Activated CD4-positive, alpha-beta T cell treated with anti-CD3 and anti-CD28 coated beads for 36 hours (primary cell): ENCODE results near the gene UBE2U. TPM values are rescaled to one million over a fixed set of nuclear protein-coding genes. Genes with fewer than 3 reads are reported as not detected.
"Not testable (repeated sequence)": the region's sequence is repeated elsewhere in the genome, so short reads cannot be mapped to it uniquely, and the experiment has no call there.

Experiments used
- ATAC-seq: fragments of 200-7000 bp; cut with Tn5 transposase; one replicate; pipeline ENCODE4 v1.10.0; 2021; ENCODE audit warnings: mild to moderate bottlenecking, moderate library complexity
- CTCF ChIA-PET: fragments of 350-600 bp; sonication (Branson Sonifier 250); formaldehyde crosslinking; loops from one replicate; lab custom pipeline; 2021; ENCODE audit warnings: antibody characterized with exemption; lab: Charles Lee
- POLR2A ChIA-PET: fragments of 350-600 bp; sonication (Branson Sonifier 250); formaldehyde crosslinking; loops from one replicate; lab custom pipeline; 2021; ENCODE audit warnings: antibody characterized with exemption, inconsistent platforms; lab: Charles Lee
- DNase-seq: peaks from one replicate; pipeline ENCODE4 v3.0.0-alpha.2; 2020
- H3K27ac Mint-ChIP-seq: one replicate; pipeline ENCODE4 v1.8.0; 2021; ENCODE audit warnings: mixed read lengths
- H3K27me3 Mint-ChIP-seq: one replicate; pipeline ENCODE4 v1.8.0; 2021; ENCODE audit warnings: mixed read lengths
- H3K36me3 Mint-ChIP-seq: one replicate; pipeline ENCODE4 v1.8.0; 2021; ENCODE audit warnings: low read depth, mixed read lengths
- H3K4me1 Mint-ChIP-seq: one replicate; pipeline ENCODE4 v1.8.0; 2021; ENCODE audit warnings: mixed read lengths
- H3K4me3 Mint-ChIP-seq: one replicate; pipeline ENCODE4 v1.8.0; 2021; ENCODE audit warnings: mild to moderate bottlenecking, moderate library complexity, mixed read lengths
- H3K9me3 Mint-ChIP-seq: one replicate; pipeline ENCODE4 v1.8.0; 2021; ENCODE audit warnings: low read depth, mixed read lengths
- intact Hi-C, 2 experiments: fragments of 100-400 bp; cut with DNase I in 1 of 2; cut with micrococcal nuclease in 1 of 2; formaldehyde crosslinking; loops; one replicate each; pipeline versions ENCODE4 v1.14.2 to v1.15.1; 2022 to 2024; cut with DNase I, micrococcal nuclease
- total RNA-seq, 2 experiments: library from RNA; stranded (reverse); gene quantifications; one replicate each; pipeline ENCODE4 v1.2.3, GENCODE V29; 2021

The UBE2U gene
- total RNA-seq, 2 experiments from 2014 or later = not detected

DNA sequence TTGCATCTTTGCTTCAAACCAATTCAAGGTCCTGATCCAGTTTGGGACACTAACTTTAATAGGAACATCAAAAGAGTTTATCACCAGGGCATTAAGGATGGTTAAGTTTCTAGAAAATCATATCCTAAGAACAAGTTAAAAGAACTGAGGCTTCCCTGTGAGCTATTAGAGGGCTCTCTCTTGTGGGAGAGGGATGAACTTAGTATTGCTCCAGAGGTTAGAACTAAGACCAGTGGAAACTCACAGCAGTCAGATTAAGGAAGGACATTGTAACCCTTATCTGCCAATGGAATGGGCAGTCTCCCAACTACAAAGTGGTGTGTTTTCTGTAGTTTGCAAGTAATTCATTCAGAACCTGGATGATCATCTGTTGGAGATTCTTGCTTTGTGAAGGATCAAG is 36.8 kb downstream of the UBE2U start:
- H3K4me1 Mint-ChIP-seq = peaks cover 14% of the 10 kb centered on the region
- no peak overlapping the region for H3K4me3 Mint-ChIP-seq
- peaks cover 3% of the 10 kb centered on the region for H3K27me3 Mint-ChIP-seq
- H3K9me3 Mint-ChIP-seq = no peaks in the 10 kb centered on the region
- ATAC-seq (no peak), DNase-seq (no peak)
- H3K27ac Mint-ChIP-seq = no peak overlapping the region
- no peaks in the 10 kb centered on the region for H3K36me3 Mint-ChIP-seq
- ChIA-PET POLR2A (no interaction called here), CTCF (no interaction called here)
- intact Hi-C loops = loop anchor here (5.0 to 10.0 kb wide), 5 partner anchors 305 to 1395 kb away; partner anchors contain the start of genes FOXD3 (in 1 of the 2) and ROR1 (in 1 of the 2)

DNA sequence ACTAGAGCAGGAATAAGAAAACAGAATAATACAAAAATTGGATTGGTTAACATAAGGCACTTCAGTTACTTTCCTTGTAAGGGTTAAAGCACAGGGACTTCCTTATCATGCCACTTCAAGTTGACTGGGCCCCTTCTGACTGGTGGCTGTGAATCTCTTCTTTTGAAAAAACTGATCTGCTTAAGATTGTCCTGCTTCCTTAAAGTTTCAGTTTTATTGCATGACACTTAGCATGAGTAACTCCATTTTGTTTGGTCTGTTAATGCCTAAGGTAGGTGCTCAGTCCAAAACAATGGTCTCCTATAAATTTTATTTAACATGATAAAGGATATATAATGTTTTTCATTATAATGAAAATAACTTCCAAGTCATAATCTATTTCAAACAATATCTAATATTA is 37.6 kb downstream of the UBE2U start:
- POLR2A ChIA-PET = no interaction called here

DNA sequence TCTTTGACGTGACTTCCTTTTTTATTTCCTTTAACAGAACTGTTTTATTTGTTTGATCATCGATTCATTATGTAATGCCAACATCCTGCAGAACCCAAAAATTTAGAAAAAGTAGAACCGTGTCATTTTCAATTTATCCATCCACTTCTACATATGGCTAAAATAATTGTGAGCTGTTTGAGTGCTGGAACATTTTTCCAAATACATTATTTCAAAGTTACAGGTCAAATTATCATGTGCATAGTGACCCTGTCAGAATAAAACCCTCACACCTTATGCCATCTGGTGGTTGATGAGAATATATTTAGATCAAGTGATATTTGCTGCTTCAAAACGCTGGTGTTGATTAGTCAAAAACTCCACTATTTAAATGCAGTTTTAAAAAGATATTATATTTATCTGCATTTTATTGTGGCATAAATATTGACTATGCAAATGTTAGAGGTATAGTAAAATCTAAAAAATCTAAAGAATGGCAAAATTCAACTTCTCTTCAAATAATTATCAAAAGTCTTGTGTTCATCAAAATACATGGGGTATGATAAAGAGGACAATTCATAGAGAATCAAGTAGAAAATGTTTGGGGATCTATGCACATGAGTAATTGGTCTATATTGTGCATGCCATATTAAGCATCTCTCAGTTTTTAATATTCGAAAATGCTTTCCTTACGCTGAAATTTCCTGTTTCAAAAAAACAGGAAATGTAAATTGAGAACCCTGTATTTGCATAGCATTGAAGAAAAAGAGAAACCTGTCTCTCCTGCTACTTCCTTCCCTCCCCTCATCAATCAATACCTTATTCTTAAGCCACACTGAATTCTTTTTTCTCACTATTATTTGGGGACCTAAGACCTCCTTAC is 39.7 kb downstream of the UBE2U start:
- H3K4me3 Mint-ChIP-seq = peak overlapping the region; percentile 1
- no peaks in the 10 kb centered on the region for H3K9me3 Mint-ChIP-seq
- peak; percentile 30 for ATAC-seq
- peaks cover 12% of the 10 kb centered on the region for H3K27me3 Mint-ChIP-seq
- POLR2A ChIA-PET = no interaction called here
- no peak for DNase-seq
- H3K27ac Mint-ChIP-seq = peak overlapping the region; percentile 45
- CTCF ChIA-PET = interaction anchor here (0.6 to 4.0 kb wide), 13 partner anchors 10 to 963 kb away, joined by 3 to 37 read pairs (median 3); no protein-coding TSS in a partner anchor
- intact Hi-C loops = loop anchor here (1.0 to 10.0 kb wide), 8 partner anchors 106 to 1398 kb away; partner anchors contain the start of genes FOXD3 (in 1 of the 2) and ROR1 (in 1 of the 2)
- no peaks in the 10 kb centered on the region for H3K36me3 Mint-ChIP-seq
- peaks cover 19% of the 10 kb centered on the region for H3K4me1 Mint-ChIP-seq

More for the DNA sequence above, 37.6 kb downstream of the UBE2U start:
- H3K27ac Mint-ChIP-seq = no peak overlapping the region
- H3K27me3 Mint-ChIP-seq = peaks cover 6% of the 10 kb centered on the region
- no peak for DNase-seq
- H3K36me3 Mint-ChIP-seq = no peaks in the 10 kb centered on the region
- H3K9me3 Mint-ChIP-seq = no peaks in the 10 kb centered on the region
- H3K4me1 Mint-ChIP-seq = peaks cover 19% of the 10 kb centered on the region
- ATAC-seq = no peak
- H3K4me3 Mint-ChIP-seq = no peak overlapping the region
- intact Hi-C loops = loop anchor here (5.0 to 10.0 kb wide), 5 partner anchors 306 to 1396 kb away; partner anchors contain the start of genes FOXD3 (in 1 of the 2) and ROR1 (in 1 of the 2)
- CTCF ChIA-PET = interaction anchor here (0.6 to 1.2 kb wide), 4 partner anchors 13 to 549 kb away, joined by 3 to 8 read pairs (median 4); no protein-coding TSS in a partner anchor

DNA sequence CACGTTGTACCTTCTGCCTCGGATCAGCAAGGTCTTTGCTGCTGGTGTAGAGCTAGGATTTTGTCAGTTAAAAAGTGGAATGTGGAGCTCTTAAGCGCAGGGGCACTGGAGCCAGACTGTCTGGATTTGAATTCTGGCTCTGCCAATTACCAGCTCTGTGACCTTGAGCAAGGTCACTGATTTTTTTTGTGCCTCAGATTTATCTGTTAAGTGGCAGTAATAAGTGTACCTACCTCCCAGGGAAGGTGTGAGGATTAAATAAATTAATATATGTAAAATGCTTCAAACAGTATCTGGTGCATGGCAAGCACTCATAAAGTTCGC is 40.3 kb downstream of the UBE2U start:
- Mint-ChIP-seq H3K4me1 (peaks cover 19% of the 10 kb centered on the region), H3K4me3 (peak overlapping the region; percentile 1), H3K9me3 (no peaks in the 10 kb centered on the region), H3K36me3 (no peaks in the 10 kb centered on the region), H3K27ac (peak overlapping the region; percentile 45), H3K27me3 (peaks cover 14% of the 10 kb centered on the region)
- ATAC-seq (no peak), DNase-seq (no peak)
- POLR2A ChIA-PET = no interaction called here
- intact Hi-C loops = loop anchor here (1.0 to 10.0 kb wide), 8 partner anchors 106 to 1399 kb away; partner anchors contain the start of genes FOXD3 (in 1 of the 2) and ROR1 (in 1 of the 2)
- CTCF ChIA-PET = interaction anchor here (0.9 to 4.0 kb wide), 7 partner anchors 114 to 627 kb away, joined by 3 to 37 read pairs (median 3); no protein-coding TSS in a partner anchor

DNA sequence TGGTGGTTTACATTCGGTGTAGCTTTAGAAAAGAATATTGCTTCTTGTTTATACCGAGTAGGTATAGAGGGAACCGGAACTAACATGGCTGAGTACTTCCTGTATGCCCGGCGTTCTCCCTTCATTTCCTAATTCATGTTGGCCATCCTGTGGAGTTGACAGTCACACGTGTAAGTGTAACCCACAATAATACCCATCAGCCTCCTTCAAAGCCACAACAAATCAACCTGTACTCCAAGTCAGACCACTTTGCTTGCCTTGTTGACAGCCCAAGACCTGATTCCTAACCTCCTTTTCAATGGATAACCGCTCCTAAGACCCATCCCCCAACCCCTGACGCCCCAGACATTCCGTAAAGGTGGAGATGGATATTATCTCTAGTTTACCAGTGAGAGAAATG is 42.1 kb downstream of the UBE2U start:
- POLR2A ChIA-PET = no interaction called here
- H3K36me3 Mint-ChIP-seq = no peaks in the 10 kb centered on the region
- ATAC-seq (no peak), DNase-seq (no peak)
- H3K9me3 Mint-ChIP-seq = no peaks in the 10 kb centered on the region
- peak overlapping the region; percentile 42 for H3K4me3 Mint-ChIP-seq
- H3K4me1 Mint-ChIP-seq = peaks cover 19% of the 10 kb centered on the region
- CTCF ChIA-PET = interaction anchor here (0.6 to 4.0 kb wide), 11 partner anchors 11 to 926 kb away, joined by 3 to 37 read pairs (median 5); no protein-coding TSS in a partner anchor
- H3K27ac Mint-ChIP-seq = peak overlapping the region; percentile 84
- intact Hi-C loops = loop anchor here (5.0 to 10.0 kb wide), 9 partner anchors 108 to 1401 kb away; partner anchors contain the start of genes ROR1 (in 2 of the 2) and FOXD3 (in 1 of the 2)
- peaks cover 15% of the 10 kb centered on the region for H3K27me3 Mint-ChIP-seq

DNA sequence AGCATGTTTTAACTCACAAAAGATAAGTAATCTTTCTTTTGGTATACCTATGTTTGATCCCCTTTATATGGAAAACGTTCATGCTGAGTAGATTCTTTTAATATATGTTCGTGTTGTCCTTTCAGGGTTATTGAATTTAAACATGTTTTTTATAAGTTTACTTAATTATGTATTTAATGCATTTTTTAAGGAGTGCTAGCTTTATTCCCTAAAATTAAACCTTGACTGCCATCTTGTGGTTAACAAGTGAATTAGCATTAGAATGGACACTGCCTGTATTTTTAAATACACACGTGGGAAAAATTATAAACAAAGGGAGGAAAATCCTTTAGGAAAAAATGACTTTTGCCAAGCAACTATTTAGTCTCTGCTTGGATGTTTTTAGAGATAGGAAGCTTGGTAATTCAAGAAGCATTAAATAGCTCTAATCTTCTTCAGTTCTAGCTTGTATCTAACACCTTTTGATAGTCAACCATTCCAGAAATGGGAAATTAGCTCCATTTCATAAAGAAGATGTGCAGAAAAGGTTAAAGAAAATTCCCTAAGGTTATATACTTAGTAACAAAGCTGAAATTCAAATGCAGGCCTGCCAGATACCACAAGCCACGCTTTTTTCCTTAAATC is 43.0 kb downstream of the UBE2U start:
- DNase-seq (no peak), ATAC-seq (no peak)
- no peak overlapping the region for H3K4me3 Mint-ChIP-seq
- ChIA-PET POLR2A (no interaction called here), CTCF (interaction anchor here (0.6 to 4.0 kb wide), 33 partner anchors 9 to 1441 kb away, joined by 3 to 37 read pairs (median 3); partner anchors contain the start of gene PGM1)
- H3K27ac Mint-ChIP-seq = no peak overlapping the region
- intact Hi-C loops = loop anchor here (1.0 to 10.0 kb wide), 11 partner anchors 109 to 1402 kb away; partner anchors contain the start of genes ROR1 (in 2 of the 2) and FOXD3 (in 1 of the 2)
- H3K9me3 Mint-ChIP-seq = no peaks in the 10 kb centered on the region
- H3K4me1 Mint-ChIP-seq = peaks cover 19% of the 10 kb centered on the region
- no peaks in the 10 kb centered on the region for H3K36me3 Mint-ChIP-seq
- peaks cover 15% of the 10 kb centered on the region for H3K27me3 Mint-ChIP-seq

DNA sequence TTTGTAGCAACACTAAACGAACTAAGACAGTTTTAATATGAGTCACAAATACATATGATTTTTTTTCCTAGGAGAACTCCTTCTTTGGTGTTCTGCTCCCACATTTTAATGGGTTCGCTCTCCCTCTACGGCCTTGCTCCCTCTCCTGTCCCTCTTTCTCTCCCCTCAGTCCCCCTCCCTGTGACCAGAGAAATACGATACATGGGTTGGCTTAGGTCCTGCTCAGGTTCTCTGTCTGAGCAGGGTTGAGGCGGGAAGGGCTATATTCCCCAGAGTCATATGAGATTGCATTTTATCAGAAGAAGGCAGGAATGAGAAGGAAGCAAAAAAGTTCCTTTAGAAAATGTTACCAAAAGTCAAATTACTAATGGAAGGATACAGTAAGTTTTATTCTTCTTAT is 44.6 kb downstream of the UBE2U start:
- DNase-seq = no peak
- CTCF ChIA-PET = interaction anchor here (1.2 to 3.5 kb wide), 4 partner anchors 16 to 556 kb away, joined by 3 to 24 read pairs (median 7); no protein-coding TSS in a partner anchor
- Mint-ChIP-seq H3K4me3 (no peak overlapping the region), H3K4me1 (peaks cover 19% of the 10 kb centered on the region), H3K9me3 (no peaks in the 10 kb centered on the region), H3K27me3 (peaks cover 18% of the 10 kb centered on the region), H3K27ac (no peak overlapping the region), H3K36me3 (no peaks in the 10 kb centered on the region)
- POLR2A ChIA-PET = interaction anchor here (0.6 kb wide), 1 partner anchor 550 kb away, joined by 3 read pairs; no protein-coding TSS in a partner anchor
- intact Hi-C loops = loop anchor here (5.0 to 10.0 kb wide), 9 partner anchors 111 to 1403 kb away; partner anchors contain the start of genes ROR1 (in 2 of the 2) and FOXD3 (in 1 of the 2)
- ATAC-seq = no peak

DNA sequence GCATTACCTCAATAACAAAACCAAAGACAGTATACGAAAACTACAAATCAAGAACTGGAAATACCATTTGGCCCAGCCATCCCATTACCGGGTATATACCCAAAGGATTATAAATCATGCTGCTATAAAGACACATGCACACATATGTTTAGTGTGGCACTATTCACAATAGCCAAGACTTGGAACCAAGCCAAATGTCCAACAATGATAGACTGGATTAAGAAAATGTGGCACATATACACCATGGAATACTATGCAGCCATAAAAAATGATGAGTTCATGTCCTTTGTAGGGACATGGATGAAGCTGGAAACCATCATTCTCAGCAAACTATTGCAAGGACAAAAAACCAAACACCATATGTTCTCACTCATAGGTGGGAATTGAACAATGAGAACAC is 47.0 kb downstream of the UBE2U start:
- H3K27me3 Mint-ChIP-seq = peaks cover 26% of the 10 kb centered on the region
- POLR2A ChIA-PET, DNase-seq, H3K4me3 Mint-ChIP-seq, H3K9me3 Mint-ChIP-seq, H3K4me1 Mint-ChIP-seq, H3K27ac Mint-ChIP-seq, intact Hi-C loops, H3K36me3 Mint-ChIP-seq, ATAC-seq, CTCF ChIA-PET: not testable (repeated sequence)

DNA sequence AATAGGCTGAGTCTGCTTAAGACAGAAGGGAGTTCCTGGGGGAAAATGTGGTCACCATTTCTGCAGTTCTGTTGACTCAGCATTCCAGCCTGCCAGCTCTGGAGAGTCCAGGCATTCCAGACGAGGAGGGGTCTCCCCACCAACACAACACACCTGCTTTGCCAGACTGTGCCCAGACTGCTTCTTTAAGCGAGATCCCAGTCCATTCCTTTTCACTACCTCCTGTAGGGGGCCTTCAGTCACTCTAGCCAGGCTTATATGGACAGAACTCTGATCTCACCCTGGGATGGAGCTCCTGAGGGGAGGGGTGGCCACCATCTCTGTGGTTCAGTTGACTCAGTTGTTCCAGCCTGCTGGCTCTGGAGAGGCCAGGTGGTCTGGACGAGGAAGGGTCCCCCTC is 48.5 kb downstream of the UBE2U start:
- H3K27ac Mint-ChIP-seq = no peak overlapping the region
- DNase-seq (no peak), ATAC-seq (no peak)
- intact Hi-C loops = no loop called here
- ChIA-PET POLR2A (no interaction called here), CTCF (interaction anchor here (0.8 kb wide), 1 partner anchor 65 kb away, joined by 7 read pairs; no protein-coding TSS in a partner anchor)
- no peaks in the 10 kb centered on the region for H3K4me1 Mint-ChIP-seq
- no peaks in the 10 kb centered on the region for H3K36me3 Mint-ChIP-seq
- H3K27me3 Mint-ChIP-seq = peaks cover 23% of the 10 kb centered on the region
- no peak overlapping the region for H3K4me3 Mint-ChIP-seq
- no peaks in the 10 kb centered on the region for H3K9me3 Mint-ChIP-seq

DNA sequence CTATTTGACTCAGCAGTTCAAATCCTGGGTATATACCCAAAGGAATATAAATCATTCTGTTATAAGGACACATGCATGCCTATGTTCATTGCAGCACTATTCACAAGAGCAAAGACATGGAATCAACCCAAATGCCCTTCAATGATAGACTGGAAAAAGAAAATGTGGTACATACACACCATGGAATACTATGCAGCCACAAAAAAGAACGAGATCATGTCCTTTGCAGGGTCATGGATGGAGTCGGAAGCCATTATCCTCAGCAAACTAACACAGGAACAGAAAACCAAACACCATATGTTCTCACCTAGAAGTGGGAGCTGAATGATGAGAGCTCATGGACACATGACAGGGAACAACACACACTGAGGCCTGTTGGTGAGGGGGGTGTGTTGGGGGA is 53.8 kb downstream of the UBE2U start:
- H3K4me1 Mint-ChIP-seq, ATAC-seq, H3K4me3 Mint-ChIP-seq, DNase-seq, H3K9me3 Mint-ChIP-seq, POLR2A ChIA-PET, intact Hi-C loops, H3K36me3 Mint-ChIP-seq, H3K27ac Mint-ChIP-seq: not testable (repeated sequence)
- CTCF ChIA-PET = interaction anchor here (0.6 kb wide), 1 partner anchor 129 kb away, joined by 3 read pairs; no protein-coding TSS in a partner anchor
- H3K27me3 Mint-ChIP-seq = peaks cover 21% of the 10 kb centered on the region

DNA sequence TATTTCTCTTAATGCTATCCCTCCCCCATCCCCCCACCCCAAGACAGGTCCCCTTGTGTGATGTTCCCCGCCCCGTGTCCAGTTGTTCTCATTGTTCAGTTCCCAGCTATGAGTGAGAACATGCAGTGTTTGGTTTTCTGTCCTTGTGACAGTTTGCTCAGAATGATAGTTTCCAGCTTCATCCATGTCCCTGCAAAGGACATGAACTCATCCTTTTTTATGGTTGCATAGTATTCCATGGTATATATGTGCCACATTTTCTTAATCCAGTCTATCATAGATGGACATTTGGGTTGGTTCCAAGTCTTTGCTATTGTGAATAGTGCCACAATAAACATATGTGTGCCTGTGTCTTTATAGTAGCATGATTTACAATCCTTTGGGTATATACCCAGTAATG is 55.0 kb downstream of the UBE2U start:
- POLR2A ChIA-PET, H3K27ac Mint-ChIP-seq, ATAC-seq, H3K4me3 Mint-ChIP-seq, H3K36me3 Mint-ChIP-seq, DNase-seq, intact Hi-C loops, H3K4me1 Mint-ChIP-seq, H3K9me3 Mint-ChIP-seq: not testable (repeated sequence)
- H3K27me3 Mint-ChIP-seq = peaks cover 17% of the 10 kb centered on the region
- CTCF ChIA-PET = interaction anchor here (2.4 kb wide), 1 partner anchor 12 kb away, joined by 6 read pairs; no protein-coding TSS in a partner anchor
